ENCODE results near the gene SOS1.

Gene SOS1

DNA sequence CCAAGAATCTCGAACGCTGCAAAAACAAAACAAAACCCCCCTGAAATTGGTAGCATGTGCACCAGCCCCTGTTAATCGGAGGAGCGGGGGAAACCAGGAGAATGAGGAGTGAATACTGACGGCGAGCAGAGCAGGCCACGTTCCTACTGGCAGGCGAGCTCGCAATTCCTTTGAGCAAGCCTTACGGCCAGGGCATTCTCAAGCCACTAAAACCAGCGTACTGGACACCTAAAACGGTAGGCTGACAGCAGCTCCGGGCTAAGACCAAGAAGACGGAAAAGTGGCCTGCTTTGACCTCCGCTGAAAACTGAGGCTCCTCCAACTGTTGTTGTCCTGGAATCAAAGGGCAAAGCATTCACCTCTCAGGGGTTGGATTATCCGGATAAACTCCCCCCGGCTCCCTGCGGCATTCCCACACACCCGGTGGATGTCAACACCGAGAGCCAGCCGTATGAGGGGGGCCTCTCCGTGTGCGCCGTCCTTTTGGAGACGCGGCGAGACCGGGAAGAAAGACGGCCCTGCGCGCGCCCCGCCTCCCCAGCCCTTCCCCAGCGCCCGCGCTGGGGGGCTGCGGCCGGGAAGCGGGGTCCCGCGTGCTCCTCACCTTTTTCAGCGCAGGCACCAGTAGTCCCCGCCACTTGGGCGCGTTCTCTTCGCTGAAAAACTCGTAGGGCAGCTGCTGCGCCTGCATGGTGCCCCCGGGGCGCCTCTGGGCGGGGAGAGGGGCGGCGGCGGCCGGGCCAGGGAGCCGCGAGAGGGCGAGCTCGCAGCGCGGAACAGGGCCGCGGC, 925 bp downstream of the SOS1 start (continued):
- TF ChIP-seq, protein P1, sequence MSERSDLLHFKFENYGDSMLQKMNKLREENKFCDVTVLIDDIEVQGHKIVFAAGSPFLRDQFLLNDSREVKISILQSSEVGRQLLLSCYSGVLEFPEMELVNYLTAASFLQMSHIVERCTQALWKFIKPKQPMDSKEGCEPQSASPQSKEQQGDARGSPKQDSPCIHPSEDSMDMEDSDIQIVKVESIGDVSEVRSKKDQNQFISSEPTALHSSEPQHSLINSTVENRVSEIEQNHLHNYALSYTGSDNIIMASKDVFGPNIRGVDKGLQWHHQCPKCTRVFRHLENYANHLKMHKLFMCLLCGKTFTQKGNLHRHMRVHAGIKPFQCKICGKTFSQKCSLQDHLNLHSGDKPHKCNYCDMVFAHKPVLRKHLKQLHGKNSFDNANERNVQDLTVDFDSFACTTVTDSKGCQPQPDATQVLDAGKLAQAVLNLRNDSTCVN (tag by site-specific recombination; optimal IDR thresholded peaks at IDR 0.05) = peak; percentile 84
- TF ChIP-seq, protein P2, sequence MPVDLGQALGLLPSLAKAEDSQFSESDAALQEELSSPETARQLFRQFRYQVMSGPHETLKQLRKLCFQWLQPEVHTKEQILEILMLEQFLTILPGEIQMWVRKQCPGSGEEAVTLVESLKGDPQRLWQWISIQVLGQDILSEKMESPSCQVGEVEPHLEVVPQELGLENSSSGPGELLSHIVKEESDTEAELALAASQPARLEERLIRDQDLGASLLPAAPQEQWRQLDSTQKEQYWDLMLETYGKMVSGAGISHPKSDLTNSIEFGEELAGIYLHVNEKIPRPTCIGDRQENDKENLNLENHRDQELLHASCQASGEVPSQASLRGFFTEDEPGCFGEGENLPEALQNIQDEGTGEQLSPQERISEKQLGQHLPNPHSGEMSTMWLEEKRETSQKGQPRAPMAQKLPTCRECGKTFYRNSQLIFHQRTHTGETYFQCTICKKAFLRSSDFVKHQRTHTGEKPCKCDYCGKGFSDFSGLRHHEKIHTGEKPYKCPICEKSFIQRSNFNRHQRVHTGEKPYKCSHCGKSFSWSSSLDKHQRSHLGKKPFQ (tag by site-specific recombination; IDR thresholded peaks at IDR 0.05) = no peak
- TF ChIP-seq ZEB2 (tag by site-specific recombination; IDR thresholded peaks at IDR 0.05) (peak; percentile 49; the same call in 1 of the 2 replicates), ZNF555 (tag by site-specific recombination; conservative IDR thresholded peaks at IDR 0.05) (no peak), KLF7 (tag by site-specific recombination; IDR thresholded peaks at IDR 0.05; ENCODE audit: borderline replicate concordance) (no peak), ZNF677 (tag by site-specific recombination; IDR thresholded peaks at IDR 0.05) (no peak), ZNF560 (tag by site-specific recombination; IDR thresholded peaks at IDR 0.05; ENCODE audit: borderline replicate concordance) (no peak), MZF1 (tag by site-specific recombination; IDR thresholded peaks at IDR 0.05; ENCODE audit: borderline replicate concordance) (no peak), ZFP41 (tag by site-specific recombination; IDR thresholded peaks at IDR 0.05; ENCODE audit: borderline replicate concordance) (no peak), SP7 (tag by site-specific recombination; IDR thresholded peaks at IDR 0.05) (0 out of 2 replicates have a peak, but pooled peaks have one; percentile 9), ZNF155 (tag by site-specific recombination; IDR thresholded peaks at IDR 0.05) (no peak), ZNF341 (tag by site-specific recombination; IDR thresholded peaks at IDR 0.05; ENCODE audit: low read depth) (no peak), ZNF660 (tag by site-specific recombination; IDR thresholded peaks at IDR 0.05) (0 out of 2 replicates have a peak, but pooled peaks have one; percentile 14), PRDM1 (tag by site-specific recombination; IDR thresholded peaks at IDR 0.05) (no peak), ZNF2 (tag by site-specific recombination; IDR thresholded peaks at IDR 0.05) (no peak)
- TF ChIP-seq, protein P3, sequence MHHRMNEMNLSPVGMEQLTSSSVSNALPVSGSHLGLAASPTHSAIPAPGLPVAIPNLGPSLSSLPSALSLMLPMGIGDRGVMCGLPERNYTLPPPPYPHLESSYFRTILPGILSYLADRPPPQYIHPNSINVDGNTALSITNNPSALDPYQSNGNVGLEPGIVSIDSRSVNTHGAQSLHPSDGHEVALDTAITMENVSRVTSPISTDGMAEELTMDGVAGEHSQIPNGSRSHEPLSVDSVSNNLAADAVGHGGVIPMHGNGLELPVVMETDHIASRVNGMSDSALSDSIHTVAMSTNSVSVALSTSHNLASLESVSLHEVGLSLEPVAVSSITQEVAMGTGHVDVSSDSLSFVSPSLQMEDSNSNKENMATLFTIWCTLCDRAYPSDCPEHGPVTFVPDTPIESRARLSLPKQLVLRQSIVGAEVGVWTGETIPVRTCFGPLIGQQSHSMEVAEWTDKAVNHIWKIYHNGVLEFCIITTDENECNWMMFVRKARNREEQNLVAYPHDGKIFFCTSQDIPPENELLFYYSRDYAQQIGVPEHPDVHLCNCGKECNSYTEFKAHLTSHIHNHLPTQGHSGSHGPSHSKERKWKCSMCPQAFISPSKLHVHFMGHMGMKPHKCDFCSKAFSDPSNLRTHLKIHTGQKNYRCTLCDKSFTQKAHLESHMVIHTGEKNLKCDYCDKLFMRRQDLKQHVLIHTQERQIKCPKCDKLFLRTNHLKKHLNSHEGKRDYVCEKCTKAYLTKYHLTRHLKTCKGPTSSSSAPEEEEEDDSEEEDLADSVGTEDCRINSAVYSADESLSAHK (tag by site-specific recombination; IDR thresholded peaks at IDR 0.05) = no peak
- TF ChIP-seq, protein P4, sequence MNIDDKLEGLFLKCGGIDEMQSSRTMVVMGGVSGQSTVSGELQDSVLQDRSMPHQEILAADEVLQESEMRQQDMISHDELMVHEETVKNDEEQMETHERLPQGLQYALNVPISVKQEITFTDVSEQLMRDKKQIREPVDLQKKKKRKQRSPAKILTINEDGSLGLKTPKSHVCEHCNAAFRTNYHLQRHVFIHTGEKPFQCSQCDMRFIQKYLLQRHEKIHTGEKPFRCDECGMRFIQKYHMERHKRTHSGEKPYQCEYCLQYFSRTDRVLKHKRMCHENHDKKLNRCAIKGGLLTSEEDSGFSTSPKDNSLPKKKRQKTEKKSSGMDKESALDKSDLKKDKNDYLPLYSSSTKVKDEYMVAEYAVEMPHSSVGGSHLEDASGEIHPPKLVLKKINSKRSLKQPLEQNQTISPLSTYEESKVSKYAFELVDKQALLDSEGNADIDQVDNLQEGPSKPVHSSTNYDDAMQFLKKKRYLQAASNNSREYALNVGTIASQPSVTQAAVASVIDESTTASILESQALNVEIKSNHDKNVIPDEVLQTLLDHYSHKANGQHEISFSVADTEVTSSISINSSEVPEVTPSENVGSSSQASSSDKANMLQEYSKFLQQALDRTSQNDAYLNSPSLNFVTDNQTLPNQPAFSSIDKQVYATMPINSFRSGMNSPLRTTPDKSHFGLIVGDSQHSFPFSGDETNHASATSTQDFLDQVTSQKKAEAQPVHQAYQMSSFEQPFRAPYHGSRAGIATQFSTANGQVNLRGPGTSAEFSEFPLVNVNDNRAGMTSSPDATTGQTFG (tag by site-specific recombination; IDR thresholded peaks at IDR 0.05; ENCODE audit: borderline replicate concordance) = no peak
- TF ChIP-seq, protein P5, sequence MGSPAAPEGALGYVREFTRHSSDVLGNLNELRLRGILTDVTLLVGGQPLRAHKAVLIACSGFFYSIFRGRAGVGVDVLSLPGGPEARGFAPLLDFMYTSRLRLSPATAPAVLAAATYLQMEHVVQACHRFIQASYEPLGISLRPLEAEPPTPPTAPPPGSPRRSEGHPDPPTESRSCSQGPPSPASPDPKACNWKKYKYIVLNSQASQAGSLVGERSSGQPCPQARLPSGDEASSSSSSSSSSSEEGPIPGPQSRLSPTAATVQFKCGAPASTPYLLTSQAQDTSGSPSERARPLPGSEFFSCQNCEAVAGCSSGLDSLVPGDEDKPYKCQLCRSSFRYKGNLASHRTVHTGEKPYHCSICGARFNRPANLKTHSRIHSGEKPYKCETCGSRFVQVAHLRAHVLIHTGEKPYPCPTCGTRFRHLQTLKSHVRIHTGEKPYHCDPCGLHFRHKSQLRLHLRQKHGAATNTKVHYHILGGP (tag by site-specific recombination; IDR thresholded peaks at IDR 0.05) = no peak
- TF ChIP-seq, protein P6, sequence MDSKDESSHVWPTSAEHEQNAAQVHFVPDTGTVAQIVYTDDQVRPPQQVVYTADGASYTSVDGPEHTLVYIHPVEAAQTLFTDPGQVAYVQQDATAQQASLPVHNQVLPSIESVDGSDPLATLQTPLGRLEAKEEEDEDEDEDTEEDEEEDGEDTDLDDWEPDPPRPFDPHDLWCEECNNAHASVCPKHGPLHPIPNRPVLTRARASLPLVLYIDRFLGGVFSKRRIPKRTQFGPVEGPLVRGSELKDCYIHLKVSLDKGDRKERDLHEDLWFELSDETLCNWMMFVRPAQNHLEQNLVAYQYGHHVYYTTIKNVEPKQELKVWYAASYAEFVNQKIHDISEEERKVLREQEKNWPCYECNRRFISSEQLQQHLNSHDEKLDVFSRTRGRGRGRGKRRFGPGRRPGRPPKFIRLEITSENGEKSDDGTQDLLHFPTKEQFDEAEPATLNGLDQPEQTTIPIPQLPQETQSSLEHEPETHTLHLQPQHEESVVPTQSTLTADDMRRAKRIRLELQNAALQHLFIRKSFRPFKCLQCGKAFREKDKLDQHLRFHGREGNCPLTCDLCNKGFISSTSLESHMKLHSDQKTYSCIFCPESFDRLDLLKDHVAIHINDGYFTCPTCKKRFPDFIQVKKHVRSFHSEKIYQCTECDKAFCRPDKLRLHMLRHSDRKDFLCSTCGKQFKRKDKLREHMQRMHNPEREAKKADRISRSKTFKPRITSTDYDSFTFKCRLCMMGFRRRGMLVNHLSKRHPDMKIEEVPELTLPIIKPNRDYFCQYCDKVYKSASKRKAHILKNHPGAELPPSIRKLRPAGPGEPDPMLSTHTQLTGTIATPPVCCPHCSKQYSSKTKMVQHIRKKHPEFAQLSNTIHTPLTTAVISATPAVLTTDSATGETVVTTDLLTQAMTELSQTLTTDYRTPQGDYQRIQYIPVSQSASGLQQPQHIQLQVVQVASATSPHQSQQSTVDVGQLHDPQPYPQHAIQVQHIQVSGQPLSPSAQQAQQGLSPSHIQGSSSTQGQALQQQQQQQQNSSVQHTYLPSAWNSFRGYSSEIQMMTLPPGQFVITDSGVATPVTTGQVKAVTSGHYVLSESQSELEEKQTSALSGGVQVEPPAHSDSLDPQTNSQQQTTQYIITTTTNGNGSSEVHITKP (tag by site-specific recombination; IDR thresholded peaks at IDR 0.05) = peak; percentile 89
- TF ChIP-seq, protein P7, sequence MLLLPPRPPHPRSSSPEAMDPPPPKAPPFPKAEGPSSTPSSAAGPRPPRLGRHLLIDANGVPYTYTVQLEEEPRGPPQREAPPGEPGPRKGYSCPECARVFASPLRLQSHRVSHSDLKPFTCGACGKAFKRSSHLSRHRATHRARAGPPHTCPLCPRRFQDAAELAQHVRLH (tag by site-specific recombination; IDR thresholded peaks at IDR 0.05) = no peak
